H9 (cell line): ENCODE data around the gene PASK. TPM values are rescaled to one million over a fixed set of nuclear protein-coding genes. Genes with fewer than 3 reads are reported as not detected.

Source experiments
- DNase-seq: peaks from one replicate; pipeline ENCODE4 v3.0.0-alpha.2; 2017
- H2AFZ ChIP-seq: one replicate; pipeline ENCODE4 v1.6.1; 2013; ENCODE audit warnings: mild to moderate bottlenecking, low read length, control low read depth, moderate library complexity
- H2AK5ac ChIP-seq: 2 replicates; pipeline ENCODE4 v1.6.1; 2013; ENCODE audit warnings: low read length, control low read depth, mixed read lengths; ENCODE audit not compliant: insufficient read length
- H2BK120ac ChIP-seq: one replicate; pipeline ENCODE4 v1.6.1; 2013; ENCODE audit warnings: low read depth, mild to moderate bottlenecking, low read length, control low read depth, inconsistent platforms; ENCODE audit not compliant: poor library complexity, severe bottlenecking
- H2BK12ac ChIP-seq: 2 replicates; pipeline ENCODE4 v1.6.1; 2013; ENCODE audit warnings: low read length, control low read depth, mixed read lengths, low read depth; ENCODE audit not compliant: insufficient read length
- H2BK15ac ChIP-seq: 2 replicates; pipeline ENCODE4 v1.6.1; 2013; ENCODE audit warnings: low read depth, low read length, control low read depth
- H2BK20ac ChIP-seq: one replicate; pipeline ENCODE4 v1.6.1; 2013; ENCODE audit warnings: low read depth, mild to moderate bottlenecking, low read length, control low read depth, inconsistent platforms; ENCODE audit not compliant: poor library complexity, severe bottlenecking
- H2BK5ac ChIP-seq: 2 replicates; pipeline ENCODE4 v1.6.1; 2013; ENCODE audit warnings: low read length, control low read depth, mixed read lengths; ENCODE audit not compliant: insufficient read length
- H3K14ac ChIP-seq: 2 replicates; pipeline ENCODE4 v1.6.1; 2013; ENCODE audit warnings: low read length, control low read depth; ENCODE audit not compliant: insufficient read depth
- H3K18ac ChIP-seq: 2 replicates; pipeline ENCODE4 v1.6.1; 2013; ENCODE audit warnings: low read depth, mild to moderate bottlenecking, mixed read lengths, low read length, control low read depth; ENCODE audit not compliant: insufficient read length
- H3K23ac ChIP-seq: 2 replicates; pipeline ENCODE4 v1.6.1; 2013; ENCODE audit warnings: low read length, control low read depth, mixed read lengths, low read depth; ENCODE audit not compliant: insufficient read length
- H3K23me2 ChIP-seq: 2 replicates; pipeline ENCODE4 v1.6.1; 2013; ENCODE audit warnings: low read depth, mild to moderate bottlenecking, mixed read lengths, low read length, control low read depth; ENCODE audit not compliant: insufficient read length, poor library complexity, severe bottlenecking
- H3K27ac ChIP-seq: 2 replicates; pipeline ENCODE4 v1.5.1; 2013; ENCODE audit warnings: low read length, control low read depth, mixed read lengths, low read depth; ENCODE audit not compliant: insufficient read length
- H3K27me3 ChIP-seq: 2 replicates; pipeline ENCODE4 v1.6.1; 2013; ENCODE audit warnings: low read length, control low read depth, inconsistent platforms; ENCODE audit not compliant: insufficient read depth
- H3K4ac ChIP-seq: 2 replicates; pipeline ENCODE4 v1.6.1; 2013; ENCODE audit warnings: low read depth, mild to moderate bottlenecking, control low read depth, inconsistent platforms, low read length, moderate library complexity
- H3K4me1 ChIP-seq: 2 replicates; pipeline ENCODE4 v1.6.1; 2013; ENCODE audit warnings: low read length, control low read depth, inconsistent platforms; ENCODE audit not compliant: insufficient read depth
- H3K4me2 ChIP-seq: 2 replicates; pipeline ENCODE4 v1.6.1; 2013; ENCODE audit warnings: low read length, control low read depth, mixed read lengths; ENCODE audit not compliant: insufficient read length, insufficient read depth
- H3K56ac ChIP-seq: 2 replicates; pipeline ENCODE4 v1.6.1; 2013; ENCODE audit warnings: low read depth, mild to moderate bottlenecking, mixed read lengths, low read length, control low read depth; ENCODE audit not compliant: insufficient read length
- H3K79me1 ChIP-seq: 2 replicates; pipeline ENCODE4 v1.6.1; 2013; ENCODE audit warnings: low read depth, mild to moderate bottlenecking, moderate library complexity, low read length, control low read depth, inconsistent platforms; ENCODE audit not compliant: insufficient read depth, poor library complexity, severe bottlenecking
- H3K79me2 ChIP-seq: 2 replicates; pipeline ENCODE4 v1.6.1; 2013; ENCODE audit warnings: low read length, control low read depth, inconsistent platforms; ENCODE audit not compliant: insufficient read depth
- H3K9ac ChIP-seq: 2 replicates; pipeline ENCODE4 v1.6.1; 2013; ENCODE audit warnings: low read length, control low read depth, mixed read lengths; ENCODE audit not compliant: insufficient read length; ENCODE audit errors: extremely low read depth
- H3K9me3 ChIP-seq: one replicate; pipeline ENCODE4 v1.6.1; 2013; ENCODE audit warnings: low read depth, low read length, inconsistent platforms; ENCODE audit not compliant: control insufficient read depth
- H3T11ph ChIP-seq: one replicate; pipeline ENCODE4 v1.6.1; 2013; ENCODE audit warnings: mild to moderate bottlenecking, low read length, control low read depth, inconsistent platforms
- H4K20me1 ChIP-seq: one replicate; pipeline ENCODE4 v1.6.1; 2013; ENCODE audit not compliant: control insufficient read depth, insufficient read length, insufficient read depth
- H4K5ac ChIP-seq: 2 replicates; pipeline ENCODE4 v1.6.1; 2013; ENCODE audit warnings: low read depth, mild to moderate bottlenecking, mixed read lengths, low read length, control low read depth; ENCODE audit not compliant: insufficient read length
- H4K8ac ChIP-seq: replicated peaks from 2 replicates; pipeline ENCODE4 v1.6.1; 2013; ENCODE audit warnings: low read length, control low read depth, mixed read lengths, low read depth; ENCODE audit not compliant: insufficient read length
- H4K91ac ChIP-seq: 2 replicates; pipeline ENCODE4 v1.6.1; 2013; ENCODE audit warnings: low read depth, mild to moderate bottlenecking, moderate library complexity, mixed read lengths, low read length, control low read depth; ENCODE audit not compliant: insufficient read length
- H3K27ac Mint-ChIP-seq, 3 experiments: 2 replicates in 2 of 3; 3 replicates in 1 of 3; pipeline ENCODE4 v1.8.0; 2020 to 2021; ENCODE audit warnings: mixed read lengths in 3 of 3, mild to moderate bottlenecking in 1 of 3, moderate library complexity in 1 of 3
- H3K27me3 Mint-ChIP-seq: 2 replicates; pipeline ENCODE4 v1.8.0; 2021; ENCODE audit warnings: low read depth, mild to moderate bottlenecking, moderate library complexity, mixed read lengths
- H3K36me3 Mint-ChIP-seq, 3 experiments: 2 replicates in 2 of 3; 3 replicates in 1 of 3; pipeline ENCODE4 v1.8.0; 2020 to 2021; ENCODE audit warnings: low read depth in 3 of 3, mixed read lengths in 3 of 3; ENCODE audit not compliant: insufficient read depth in 1 of 3
- H3K4me1 Mint-ChIP-seq, 2 experiments: 2 replicates each; pipeline ENCODE4 v1.8.0; 2020; ENCODE audit warnings: mixed read lengths in 2 of 2
- H3K4me3 Mint-ChIP-seq, 2 experiments: 2 replicates in 1 of 2; 3 replicates in 1 of 2; pipeline ENCODE4 v1.8.0; 2020 to 2021; ENCODE audit warnings: mild to moderate bottlenecking in 2 of 2, mixed read lengths in 2 of 2, moderate library complexity in 1 of 2
- H3K9me3 Mint-ChIP-seq, 2 experiments: 2 replicates in 1 of 2; 3 replicates in 1 of 2; pipeline ENCODE4 v1.8.0; 2020; ENCODE audit warnings: mild to moderate bottlenecking in 2 of 2, mixed read lengths in 2 of 2, moderate library complexity in 1 of 2
- CTCF ChIP-seq: fragments of 200-600 bp; sonication (generic); conservative IDR thresholded peaks from 3 replicates; pipeline ENCODE4 v1.8.0; 2021; ENCODE audit warnings: antibody characterized with exemption, mild to moderate bottlenecking
- WGBS: extraction: QIAGEN DNeasy Blood & Tissue Kit; methylation state at CpG from one replicate; pipeline ENCODE4 v1.1.7; 2013; ENCODE audit warnings: missing lambda C conversion rate, low lambda C conversion rate, mixed read lengths; ENCODE audit not compliant: insufficient read length; ENCODE audit errors: extremely low coverage; 5-methylcytosine and 5-hydroxymethylcytosine counted together
- total RNA-seq: library from RNA; stranded (reverse); gene quantifications from 2 replicates; pipeline ENCODE4 v1.2.1, GENCODE V29; 2021

Gene PASK
- total RNA-seq, 1 experiment from 2014 or later: 68.0 TPM

- H3K27ac Mint-ChIP-seq: no peak overlapping the region
- Histone ChIP-seq H2BK20ac (no peak overlapping the region), H4K91ac (no peak overlapping the region), H3K79me1 (peaks cover 9% of the 10 kb centered on the region), H3K23me2 (peaks cover 6% of the 10 kb centered on the region), H3K27me3 (no peaks in the 10 kb centered on the region), H3K14ac (no peak overlapping the region), H2AK5ac (no peak overlapping the region), H3K4me1 (peaks cover 6% of the 10 kb centered on the region; the same call in 1 of the 2 replicates), H3K18ac (no peak overlapping the region), H4K8ac (no peak overlapping the region), H2BK12ac (no peak overlapping the region), H3K4me2 (no peak overlapping the region), H2BK15ac (no peak overlapping the region), H3K23ac (no peak overlapping the region), H3K56ac (no peak overlapping the region), H4K5ac (no peak overlapping the region), H2AFZ (no peak overlapping the region), H3K27ac (no peak overlapping the region), H2BK5ac (no peak overlapping the region), H3T11ph (no peak overlapping the region), H2BK120ac (no peak overlapping the region), H3K9ac (no peak overlapping the region), H4K20me1 (no peaks in the 10 kb centered on the region), H3K79me2 (no peaks in the 10 kb centered on the region; the same call in 1 of the 2 replicates), H3K4ac (no peak overlapping the region), H3K9me3 (no peaks in the 10 kb centered on the region)
- no CpG with 5 or more reads among the region's 8 CpGs for WGBS
- no peak overlapping the region for H3K4me3 Mint-ChIP-seq
- no peak for TF ChIP-seq CTCF
- no peak for DNase-seq
- H3K9me3 Mint-ChIP-seq: no peaks in the 10 kb centered on the region
- H3K36me3 Mint-ChIP-seq: peaks cover 17 to 56% (median 56%) of the 10 kb centered on the region in 3 experiments
- H3K4me1 Mint-ChIP-seq: peaks cover 18 to 25% of the 10 kb centered on the region in 2 experiments
- H3K27me3 Mint-ChIP-seq: no peaks in the 10 kb centered on the region
Measured at GRCh38 chr2:241096979-241097378, 52.3 kb downstream of the PASK start.
